PC-3 (cell line): Measurements from ENCODE around the gene FOXK2. TPM values are rescaled to one million over a fixed set of nuclear protein-coding genes. Genes with fewer than 3 reads are reported as not detected.
"Not testable (repeated sequence)": the region's sequence is repeated elsewhere in the genome, so short reads cannot be mapped to it uniquely, and the experiment has no call there.

Source experiments
- ATAC-seq: fragments of 200-7000 bp; cut with Tn5 transposase; 2 replicates; pipeline ENCODE4 v1.9.1; 2020; ENCODE audit warnings: mild to moderate bottlenecking, moderate library complexity
- BruUV-seq: library from RNA; stranded (reverse); fragments of 400-500 nt; replicated peaks from 2 replicates; lab custom pipeline; 2021; lab: Mats Ljungman, UMichigan
- CTCF ChIA-PET: fragments of 300-600 bp; sonication (Branson Sonifier 250); formaldehyde crosslinking; loops from one replicate; lab custom pipeline; 2022; ENCODE audit warnings: antibody characterized with exemption; lab: Charles Lee
- POLR2A ChIA-PET: fragments of 300-600 bp; sonication (Branson Sonifier 250); formaldehyde crosslinking; loops from one replicate; lab custom pipeline; 2022; ENCODE audit warnings: antibody characterized with exemption; ENCODE audit not compliant: unreplicated experiment; lab: Charles Lee
- DNase-seq: peaks from one replicate; pipeline ENCODE4 v3.0.0-alpha.2; 2015
- H2AFZ ChIP-seq: fragments of 300-600 bp; sonication (generic); 2 replicates; pipeline ENCODE4 v1.6.0; 2016; ENCODE audit warnings: antibody characterized with exemption, low read length
- H3F3A ChIP-seq: fragments of 300-600 bp; sonication (generic); one replicate; pipeline ENCODE4 v1.6.0; 2017; ENCODE audit warnings: antibody characterized with exemption, low read length, control low read depth, mild to moderate bottlenecking; ENCODE audit not compliant: unreplicated experiment
- H3K27ac ChIP-seq: fragments of 300-600 bp; sonication (generic); 2 replicates; pipeline ENCODE4 v1.5.1; 2016; ENCODE audit warnings: mild to moderate bottlenecking, low read length
- H3K27me3 ChIP-seq: fragments of 300-600 bp; sonication (generic); 2 replicates; pipeline ENCODE4 v1.6.1; 2016; ENCODE audit warnings: low read length, mixed read lengths
- H3K36me3 ChIP-seq: fragments of 300-600 bp; sonication (generic); 2 replicates; pipeline ENCODE4 v1.6.1; 2016; ENCODE audit warnings: low read depth, mixed run types, low read length, mixed read lengths
- H3K4me1 ChIP-seq: fragments of 300-600 bp; sonication (generic); 2 replicates; pipeline ENCODE4 v1.5.1; 2016; ENCODE audit warnings: low read length; ENCODE audit not compliant: insufficient read depth
- H3K4me2 ChIP-seq: fragments of 300-600 bp; sonication (generic); 2 replicates; pipeline ENCODE4 v1.6.0; 2016; ENCODE audit warnings: low read length
- H3K4me3 ChIP-seq: fragments of 300-600 bp; sonication (generic); 2 replicates; pipeline ENCODE4 v1.5.1; 2016; ENCODE audit warnings: mild to moderate bottlenecking, low read length, mixed read lengths
- H3K79me2 ChIP-seq: fragments of 300-600 bp; sonication (generic); 2 replicates; pipeline ENCODE4 v1.6.1; 2017; ENCODE audit warnings: low read length, mixed read lengths
- H3K9ac ChIP-seq: fragments of 300-600 bp; sonication (generic); 2 replicates; pipeline ENCODE4 v1.6.0; 2016; ENCODE audit warnings: mild to moderate bottlenecking, low read length
- H3K9me2 ChIP-seq: fragments of 300-600 bp; sonication (generic); replicated peaks from 2 replicates; pipeline ENCODE4 v1.6.1; 2016; ENCODE audit warnings: mixed run types, low read length, mixed read lengths
- H3K9me3 ChIP-seq: fragments of 300-600 bp; sonication (generic); 2 replicates; pipeline ENCODE4 v1.6.1; 2016; ENCODE audit warnings: low read length, mixed read lengths
- H4K20me1 ChIP-seq: fragments of 300-600 bp; sonication (generic); 2 replicates; pipeline ENCODE4 v1.6.1; 2016; ENCODE audit warnings: low read length, mixed read lengths
- EZH2 ChIP-seq: fragments of 300-600 bp; sonication (generic); IDR thresholded peaks from one replicate; pipeline ENCODE4 v1.6.1; 2017; ENCODE audit warnings: antibody characterized with exemption, mild to moderate bottlenecking, low read length; ENCODE audit not compliant: unreplicated experiment
- EZH2phosphoT487 ChIP-seq: fragments of 300-600 bp; sonication (generic); IDR thresholded peaks from 2 replicates; pipeline ENCODE4 v1.6.1; 2018; ENCODE audit warnings: mild to moderate bottlenecking, antibody characterized with exemption, low read length, borderline replicate concordance
- intact Hi-C: fragments of 100-400 bp; cut with micrococcal nuclease; formaldehyde crosslinking; loops from 2 replicates; pipeline ENCODE4 v1.9.0; 2023
- total RNA-seq: library from RNA; depleted of rRNA; stranded (reverse); fragments of >200 nt; gene quantifications from 2 replicates; pipeline ENCODE4 v1.2.3, GENCODE V29; 2014
- TF ChIP-seq, protein P1 (sequence below): fragments of 300-600 bp; sonication (generic); conservative IDR thresholded peaks from 2 replicates; pipeline ENCODE4 v1.5.1; 2017; ENCODE audit warnings: antibody characterized with exemption, low read depth, mild to moderate bottlenecking, low read length

FOXK2 gene
- total RNA-seq, 1 experiment from 2014 or later: 60.5 TPM

DNA sequence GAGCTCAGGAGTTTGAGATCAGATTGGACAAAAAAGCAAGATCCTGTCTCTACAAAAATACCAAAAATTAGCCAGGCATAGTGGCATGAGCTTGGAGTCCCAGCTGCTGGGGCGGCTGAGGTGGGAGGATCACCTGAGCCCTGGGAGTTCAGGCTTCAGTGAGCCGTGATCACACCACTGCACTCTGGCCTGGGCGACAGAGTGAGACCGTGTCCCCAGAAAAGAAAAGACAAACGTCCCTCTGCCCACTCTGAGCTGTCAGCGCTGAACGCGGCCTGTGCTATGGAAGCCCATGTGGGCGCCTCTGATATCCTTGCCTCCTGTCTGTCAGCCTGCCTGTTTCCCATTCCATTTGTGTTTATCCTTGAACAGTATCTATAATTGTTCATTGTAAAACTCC lies 50.7 kb downstream of the FOXK2 start:
- Histone ChIP-seq H4K20me1 (peaks cover 26% of the 10 kb centered on the region; the same call in 1 of the 2 replicates), H3K9ac (no peak overlapping the region), H3F3A (no peaks in the 10 kb centered on the region), H3K4me2 (no peak overlapping the region), H3K4me1 (peaks cover 12% of the 10 kb centered on the region), H3K36me3 (peaks cover 46% of the 10 kb centered on the region), H3K79me2 (peaks cover 53% of the 10 kb centered on the region), H3K27ac (no peak overlapping the region), H3K4me3 (no peak overlapping the region), H3K9me2 (no peaks in the 10 kb centered on the region), H2AFZ (no peak overlapping the region), H3K27me3 (no peaks in the 10 kb centered on the region), H3K9me3 (no peaks in the 10 kb centered on the region)
- CTCF ChIA-PET: no interaction called here
- BruUV-seq: no TSS peak
- intact Hi-C loops: no loop called here
- POLR2A ChIA-PET: no interaction called here
- TF ChIP-seq EZH2phosphoT487: no peak
- TF ChIP-seq EZH2: no peak
- TF ChIP-seq, protein P1, sequence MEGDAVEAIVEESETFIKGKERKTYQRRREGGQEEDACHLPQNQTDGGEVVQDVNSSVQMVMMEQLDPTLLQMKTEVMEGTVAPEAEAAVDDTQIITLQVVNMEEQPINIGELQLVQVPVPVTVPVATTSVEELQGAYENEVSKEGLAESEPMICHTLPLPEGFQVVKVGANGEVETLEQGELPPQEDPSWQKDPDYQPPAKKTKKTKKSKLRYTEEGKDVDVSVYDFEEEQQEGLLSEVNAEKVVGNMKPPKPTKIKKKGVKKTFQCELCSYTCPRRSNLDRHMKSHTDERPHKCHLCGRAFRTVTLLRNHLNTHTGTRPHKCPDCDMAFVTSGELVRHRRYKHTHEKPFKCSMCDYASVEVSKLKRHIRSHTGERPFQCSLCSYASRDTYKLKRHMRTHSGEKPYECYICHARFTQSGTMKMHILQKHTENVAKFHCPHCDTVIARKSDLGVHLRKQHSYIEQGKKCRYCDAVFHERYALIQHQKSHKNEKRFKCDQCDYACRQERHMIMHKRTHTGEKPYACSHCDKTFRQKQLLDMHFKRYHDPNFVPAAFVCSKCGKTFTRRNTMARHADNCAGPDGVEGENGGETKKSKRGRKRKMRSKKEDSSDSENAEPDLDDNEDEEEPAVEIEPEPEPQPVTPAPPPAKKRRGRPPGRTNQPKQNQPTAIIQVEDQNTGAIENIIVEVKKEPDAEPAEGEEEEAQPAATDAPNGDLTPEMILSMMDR: no peak
- ATAC-seq (no peak), DNase-seq (no peak)

DNA sequence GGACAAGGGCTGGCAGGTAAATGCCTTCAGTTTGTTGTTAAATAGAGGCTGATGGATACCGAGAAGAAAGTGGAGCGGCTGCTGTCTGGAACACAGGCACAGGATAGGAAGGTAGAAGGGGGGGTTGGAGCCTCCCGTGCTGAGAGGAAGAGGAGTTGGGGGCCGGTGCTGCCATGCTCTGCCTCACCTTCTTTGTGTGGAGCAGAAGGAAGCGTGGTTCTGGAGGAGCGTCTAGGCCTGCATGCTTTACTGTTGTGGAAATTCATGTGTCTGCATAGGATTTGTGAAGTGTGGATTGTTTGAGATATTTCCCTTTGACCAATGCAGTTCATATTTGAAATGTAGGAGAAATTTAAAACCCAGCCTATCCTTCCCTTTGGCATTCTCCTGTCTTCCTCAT lies 52.3 kb downstream of the FOXK2 start:
- peaks cover 21% of the 10 kb centered on the region; the same call in 1 of the 2 replicates for H4K20me1 ChIP-seq

DNA sequence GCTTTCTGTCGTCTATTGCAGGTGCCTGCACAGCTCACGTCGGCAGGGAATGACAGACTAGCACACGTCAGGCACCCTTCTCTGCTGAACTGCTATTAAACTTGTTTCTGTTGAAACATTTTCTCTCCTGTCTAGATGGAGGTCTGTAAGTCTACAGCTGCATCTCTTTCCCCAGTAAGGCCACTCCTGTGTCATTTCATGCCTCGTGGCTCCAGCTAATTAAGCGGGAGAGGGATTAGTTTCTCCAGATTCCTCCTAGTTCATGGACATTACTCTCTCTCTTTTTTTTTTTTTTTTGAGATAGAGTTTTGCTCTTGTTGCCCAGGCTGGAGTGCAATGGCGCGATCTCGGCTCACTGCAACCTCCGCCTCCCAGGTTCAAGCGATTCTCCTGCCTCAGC lies 54.5 kb downstream of the FOXK2 start:
- H3K9me2 ChIP-seq: no peaks in the 10 kb centered on the region
- intact Hi-C loops: no loop called here
- no peak for TF ChIP-seq EZH2
- TF ChIP-seq, protein P1: no peak
- TF ChIP-seq EZH2phosphoT487: no peak
- H3K4me2 ChIP-seq: no peak overlapping the region
- DNase-seq (no peak), ATAC-seq (no peak)
- 0 out of 2 replicates have a peak, but pooled peaks cover 5% of the 10 kb centered on the region for H4K20me1 ChIP-seq
- H3F3A ChIP-seq: no peaks in the 10 kb centered on the region
- no peaks in the 10 kb centered on the region for H3K27me3 ChIP-seq
- H3K9ac ChIP-seq: no peak overlapping the region
- no TSS peak for BruUV-seq
- ChIA-PET CTCF (no interaction called here), POLR2A (no interaction called here)
- no peaks in the 10 kb centered on the region for H3K4me1 ChIP-seq
- H3K79me2 ChIP-seq: peaks cover 27% of the 10 kb centered on the region
- no peak overlapping the region for H3K27ac ChIP-seq
- no peak overlapping the region for H3K4me3 ChIP-seq
- peaks cover 27% of the 10 kb centered on the region; the same call in 1 of the 2 replicates for H3K36me3 ChIP-seq
- no peaks in the 10 kb centered on the region for H3K9me3 ChIP-seq
- H2AFZ ChIP-seq: no peak overlapping the region

More for the DNA sequence above, 52.3 kb downstream of the FOXK2 start:
- no peak overlapping the region for H3K9ac ChIP-seq
- DNase-seq (no peak), ATAC-seq (no peak)
- no peaks in the 10 kb centered on the region for H3K27me3 ChIP-seq
- peaks cover 39% of the 10 kb centered on the region for H3K79me2 ChIP-seq
- peaks cover 12% of the 10 kb centered on the region for H3K4me1 ChIP-seq
- BruUV-seq: no TSS peak
- H2AFZ ChIP-seq: no peak overlapping the region
- H3K36me3 ChIP-seq: peaks cover 40% of the 10 kb centered on the region
- POLR2A ChIA-PET: no interaction called here
- TF ChIP-seq EZH2phosphoT487: no peak
- no peaks in the 10 kb centered on the region for H3K9me2 ChIP-seq
- H3K4me3 ChIP-seq: no peak overlapping the region
- intact Hi-C loops: no loop called here
- CTCF ChIA-PET: no interaction called here
- no peak overlapping the region for H3K27ac ChIP-seq
- H3K9me3 ChIP-seq: no peaks in the 10 kb centered on the region
- no peaks in the 10 kb centered on the region for H3F3A ChIP-seq
- H3K4me2 ChIP-seq: no peak overlapping the region

DNA sequence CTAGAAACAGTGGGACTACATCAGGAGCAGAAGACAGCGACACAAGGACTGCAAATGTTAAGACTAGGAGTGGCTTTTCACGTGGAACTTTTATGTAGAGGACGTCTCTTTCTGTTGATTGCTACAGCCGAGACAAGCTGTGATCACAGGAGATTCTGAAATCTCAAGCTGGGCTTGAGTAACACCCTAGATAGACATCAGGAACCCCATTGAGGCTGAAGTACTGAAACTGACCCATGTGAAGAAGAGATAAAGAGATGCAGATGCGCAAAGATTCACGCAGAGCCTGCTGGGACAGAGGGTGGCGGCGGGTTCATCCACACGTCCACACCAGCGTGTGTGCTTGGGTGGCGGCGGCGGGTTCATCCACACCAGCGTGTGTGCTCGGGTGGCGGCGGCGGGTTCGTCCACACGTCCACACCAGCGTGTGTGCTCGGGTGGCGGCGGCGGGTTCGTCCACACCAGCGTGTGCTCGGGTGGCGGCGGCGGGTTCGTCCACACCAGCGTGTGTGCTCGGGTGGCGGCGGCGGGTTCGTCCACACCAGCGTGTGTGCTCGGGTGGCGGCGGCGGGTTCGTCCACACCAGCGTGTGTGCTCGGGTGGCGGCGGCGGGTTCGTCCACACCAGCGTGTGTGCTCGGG lies 56.2 kb downstream of the FOXK2 start:
- H3K36me3 ChIP-seq: peaks cover 27% of the 10 kb centered on the region; the same call in 1 of the 2 replicates

More for the DNA sequence above, 56.2 kb downstream of the FOXK2 start:
- H3K4me3 ChIP-seq, DNase-seq, BruUV-seq, POLR2A ChIA-PET, H3K9me3 ChIP-seq, H4K20me1 ChIP-seq, H3K4me1 ChIP-seq, CTCF ChIA-PET, H3K27ac ChIP-seq, ATAC-seq, intact Hi-C loops, H2AFZ ChIP-seq, H3K4me2 ChIP-seq, H3K9ac ChIP-seq, H3F3A ChIP-seq, H3K9me2 ChIP-seq, H3K27me3 ChIP-seq: not testable (repeated sequence)
- peaks cover 22% of the 10 kb centered on the region; the same call in 1 of the 2 replicates for H3K79me2 ChIP-seq
